ENCODE measurements around the gene SLC25A15.
"Not testable (repeated sequence)": the region's sequence is repeated elsewhere in the genome, so short reads cannot be mapped to it uniquely, and the experiment has no call there.

SLC25A15 gene

DNA sequence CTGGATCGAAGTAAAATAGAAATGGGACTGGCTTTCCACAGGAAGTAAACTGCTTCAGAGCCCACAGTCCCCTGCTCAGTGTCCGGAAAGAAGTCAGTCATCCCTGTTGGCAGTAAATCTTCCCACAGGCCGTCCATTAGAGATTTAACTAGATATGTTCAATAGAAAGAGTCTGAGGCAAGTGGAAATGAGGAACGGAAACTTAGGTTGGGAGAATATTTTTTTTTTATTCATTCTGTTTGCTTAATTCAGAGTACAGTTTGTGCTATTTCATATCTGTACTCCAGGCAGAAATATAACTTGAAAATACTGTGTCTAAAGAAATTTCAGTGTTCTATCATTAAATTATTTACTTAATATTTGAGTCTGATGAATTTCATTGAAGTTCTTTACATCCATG is 22.7 kb downstream of the SLC25A15 start:
- CTCF ChIA-PET, result interaction anchor here (1.1 to 2.2 kb wide), 5 partner anchors 9 to 35 kb away, joined by 3 to 11 read pairs (median 6); partner anchors contain the start of gene SLC25A15
- POLR2A ChIA-PET, result no interaction called here
- DNase-seq (ENCODE audit: extremely low spot score), result no peak
- TF ChIP-seq, protein P1, sequence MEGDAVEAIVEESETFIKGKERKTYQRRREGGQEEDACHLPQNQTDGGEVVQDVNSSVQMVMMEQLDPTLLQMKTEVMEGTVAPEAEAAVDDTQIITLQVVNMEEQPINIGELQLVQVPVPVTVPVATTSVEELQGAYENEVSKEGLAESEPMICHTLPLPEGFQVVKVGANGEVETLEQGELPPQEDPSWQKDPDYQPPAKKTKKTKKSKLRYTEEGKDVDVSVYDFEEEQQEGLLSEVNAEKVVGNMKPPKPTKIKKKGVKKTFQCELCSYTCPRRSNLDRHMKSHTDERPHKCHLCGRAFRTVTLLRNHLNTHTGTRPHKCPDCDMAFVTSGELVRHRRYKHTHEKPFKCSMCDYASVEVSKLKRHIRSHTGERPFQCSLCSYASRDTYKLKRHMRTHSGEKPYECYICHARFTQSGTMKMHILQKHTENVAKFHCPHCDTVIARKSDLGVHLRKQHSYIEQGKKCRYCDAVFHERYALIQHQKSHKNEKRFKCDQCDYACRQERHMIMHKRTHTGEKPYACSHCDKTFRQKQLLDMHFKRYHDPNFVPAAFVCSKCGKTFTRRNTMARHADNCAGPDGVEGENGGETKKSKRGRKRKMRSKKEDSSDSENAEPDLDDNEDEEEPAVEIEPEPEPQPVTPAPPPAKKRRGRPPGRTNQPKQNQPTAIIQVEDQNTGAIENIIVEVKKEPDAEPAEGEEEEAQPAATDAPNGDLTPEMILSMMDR (IDR thresholded peaks at IDR 0.05; ENCODE audit: control extremely low read depth, extremely low read depth, low read depth, missing control alignments), result no peak

DNA sequence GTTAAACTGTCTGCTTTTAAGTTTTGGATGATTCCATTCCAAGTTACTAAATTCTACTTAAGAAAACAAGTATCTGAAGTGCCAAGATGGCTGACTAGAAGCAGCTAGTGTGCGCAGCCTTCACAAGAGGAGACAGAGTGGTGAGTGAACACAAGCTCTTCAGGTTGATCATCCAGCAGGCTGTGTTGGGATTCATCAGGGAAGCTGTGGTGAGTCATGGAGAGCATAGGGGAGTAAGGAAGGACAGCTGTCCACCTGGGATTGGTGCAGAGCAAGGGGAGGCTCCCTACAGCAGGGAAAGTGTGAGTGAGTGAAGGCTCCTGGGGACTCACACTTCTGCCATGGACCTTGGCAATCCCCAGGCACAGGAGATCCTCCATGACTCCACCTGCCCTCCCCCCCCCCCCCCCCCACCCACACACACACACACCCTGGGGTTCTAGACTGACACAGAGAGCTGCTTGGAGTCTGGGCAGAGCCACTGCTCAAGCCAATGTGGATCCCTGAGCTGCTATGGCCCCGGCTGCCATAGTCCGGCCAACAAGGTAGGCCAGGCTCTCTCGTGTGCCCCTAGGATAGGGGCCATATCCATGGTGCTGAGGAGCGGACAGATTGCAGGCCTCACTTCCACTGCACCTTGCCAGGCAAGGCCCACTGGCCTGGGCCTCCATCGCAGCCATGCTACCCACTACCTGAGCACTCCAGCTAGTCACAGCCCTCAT is 23.5 kb downstream of the SLC25A15 start:
- no peak for DNase-seq (ENCODE audit: extremely low spot score)
- ChIA-PET POLR2A (no interaction called here), CTCF (interaction anchor here (0.9 to 2.2 kb wide), 6 partner anchors 8 to 36 kb away, joined by 3 to 11 read pairs (median 6); partner anchors contain the start of gene SLC25A15)
- TF ChIP-seq, protein P1 (IDR thresholded peaks at IDR 0.05; ENCODE audit: control extremely low read depth, extremely low read depth, low read depth, missing control alignments), result no peak

DNA sequence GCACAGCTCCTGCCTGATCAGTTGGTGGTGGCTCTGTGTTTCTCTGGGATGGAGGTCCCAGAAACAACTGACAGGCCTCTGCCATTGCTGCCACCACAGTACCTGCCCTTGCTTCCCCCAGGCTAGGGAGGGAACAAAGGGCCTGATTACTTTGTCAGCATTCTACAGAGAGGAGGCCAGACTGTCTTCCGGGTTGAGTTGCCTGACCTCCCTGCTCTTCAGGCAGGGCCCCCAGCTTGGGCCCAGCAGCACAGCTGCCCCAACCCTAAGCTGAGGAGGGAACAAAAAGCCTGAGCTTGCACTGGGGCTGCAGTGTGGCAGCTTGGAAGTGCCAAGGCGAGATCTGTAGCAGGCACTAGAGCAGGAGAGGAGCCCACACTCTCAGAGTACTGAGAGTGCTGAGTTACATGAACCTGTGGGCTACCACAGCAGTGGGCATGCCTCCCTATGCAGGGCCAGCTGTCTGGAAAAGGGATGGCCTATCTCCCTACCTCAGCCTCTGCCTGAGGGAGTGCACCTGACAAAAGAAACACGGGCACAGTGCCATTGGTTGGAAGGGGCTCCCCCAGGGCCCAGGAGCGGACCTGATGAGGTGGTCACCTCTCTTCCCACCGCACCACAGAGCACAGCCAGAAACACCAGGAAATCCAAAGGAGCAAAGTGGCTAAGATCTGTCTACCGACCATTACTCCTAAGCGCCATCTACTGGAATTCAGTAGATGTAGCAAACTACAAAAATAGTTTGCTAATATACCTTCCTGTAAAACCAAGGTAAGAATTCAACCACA is 24.4 kb downstream of the SLC25A15 start:
- TF ChIP-seq, protein P1 (IDR thresholded peaks at IDR 0.05; ENCODE audit: control extremely low read depth, extremely low read depth, low read depth, missing control alignments), result no peak
- ChIA-PET POLR2A (no interaction called here), CTCF (interaction anchor here (0.7 to 2.2 kb wide), 11 partner anchors 8 to 107 kb away, joined by 3 to 11 read pairs (median 3); partner anchors contain the start of genes MRPS31 and SLC25A15)
- peak; percentile 59 for DNase-seq (ENCODE audit: extremely low spot score)

DNA sequence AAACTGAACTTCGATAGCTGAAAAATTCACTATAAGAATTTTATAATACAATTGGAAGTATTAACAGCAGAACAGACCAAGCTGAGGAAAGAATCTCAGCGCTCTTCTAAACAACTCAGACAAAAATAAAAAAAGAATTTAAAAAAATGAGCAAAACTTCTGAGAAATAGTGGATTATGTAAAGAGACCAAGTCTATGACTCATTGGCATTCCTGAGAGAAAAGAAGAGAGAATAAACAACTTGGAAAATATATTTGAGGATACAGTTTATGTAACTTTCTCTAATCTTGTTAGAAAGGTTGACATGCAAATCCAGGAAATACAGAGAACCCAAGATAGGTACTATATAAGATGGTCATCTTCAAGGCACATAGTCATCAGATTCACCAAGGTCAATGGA is 25.4 kb downstream of the SLC25A15 start:
- CTCF ChIA-PET, result interaction anchor here (0.7 to 2.1 kb wide), 9 partner anchors 10 to 108 kb away, joined by 3 to 6 read pairs (median 3); partner anchors contain the start of genes MRPS31 and SLC25A15
- TF ChIP-seq, protein P1 (IDR thresholded peaks at IDR 0.05; ENCODE audit: control extremely low read depth, extremely low read depth, low read depth, missing control alignments), result no peak
- POLR2A ChIA-PET, result no interaction called here
- DNase-seq (ENCODE audit: extremely low spot score), result no peak

DNA sequence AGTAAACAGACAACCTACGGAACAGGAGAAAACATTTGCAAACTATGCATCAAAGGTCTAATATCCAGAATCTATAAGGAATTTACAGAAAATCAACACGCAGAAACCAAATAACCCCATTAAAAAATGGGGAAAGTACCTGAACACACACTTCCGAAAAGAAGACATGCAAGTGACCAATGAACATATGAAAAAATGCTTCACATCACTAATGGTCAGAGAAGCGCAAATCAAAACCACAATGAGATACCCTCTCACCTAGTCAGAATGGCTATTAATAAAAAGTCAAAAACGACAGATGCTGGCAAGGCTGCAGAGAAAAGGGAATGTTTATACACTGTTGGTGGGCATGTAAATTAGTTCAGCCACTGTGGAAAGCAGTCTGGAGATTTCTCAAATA is 29.5 kb downstream of the SLC25A15 start:
- CTCF ChIA-PET, result no interaction called here
- DNase-seq (ENCODE audit: extremely low spot score), result no peak
- POLR2A ChIA-PET, result no interaction called here
- TF ChIP-seq, protein P1 (IDR thresholded peaks at IDR 0.05; ENCODE audit: control extremely low read depth, extremely low read depth, low read depth, missing control alignments), result no peak

DNA sequence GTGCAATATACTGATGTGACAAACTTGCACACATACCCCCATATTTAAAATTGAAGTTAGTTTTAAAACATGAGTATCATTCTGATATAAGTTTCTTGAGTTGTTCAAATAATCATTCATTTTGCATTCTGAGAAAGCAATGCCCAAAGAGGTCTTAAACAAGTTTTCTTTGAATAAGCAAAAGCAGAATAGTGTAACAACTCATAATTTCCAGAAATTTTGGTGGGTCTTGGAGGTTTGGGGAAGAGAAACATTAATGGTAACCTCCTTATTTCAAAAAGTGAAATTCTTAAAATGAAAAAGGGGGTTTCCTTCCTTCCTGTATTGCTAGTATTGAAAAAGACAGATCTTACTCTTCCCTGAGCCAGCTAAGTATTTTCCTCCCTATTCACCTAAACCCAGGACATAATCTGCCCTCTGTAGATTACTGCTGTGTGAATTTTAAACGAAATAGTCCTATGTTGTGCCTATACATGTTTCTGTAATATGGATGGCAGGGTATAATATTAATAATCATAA is 30.4 kb downstream of the SLC25A15 start:
- TF ChIP-seq, protein P1 (IDR thresholded peaks at IDR 0.05; ENCODE audit: control extremely low read depth, extremely low read depth, low read depth, missing control alignments), result no peak
- ChIA-PET POLR2A (no interaction called here), CTCF (interaction anchor here (1.1 kb wide), 1 partner anchor 43 kb away, joined by 3 read pairs; no protein-coding TSS in a partner anchor)
- no peak for DNase-seq (ENCODE audit: extremely low spot score)

DNA sequence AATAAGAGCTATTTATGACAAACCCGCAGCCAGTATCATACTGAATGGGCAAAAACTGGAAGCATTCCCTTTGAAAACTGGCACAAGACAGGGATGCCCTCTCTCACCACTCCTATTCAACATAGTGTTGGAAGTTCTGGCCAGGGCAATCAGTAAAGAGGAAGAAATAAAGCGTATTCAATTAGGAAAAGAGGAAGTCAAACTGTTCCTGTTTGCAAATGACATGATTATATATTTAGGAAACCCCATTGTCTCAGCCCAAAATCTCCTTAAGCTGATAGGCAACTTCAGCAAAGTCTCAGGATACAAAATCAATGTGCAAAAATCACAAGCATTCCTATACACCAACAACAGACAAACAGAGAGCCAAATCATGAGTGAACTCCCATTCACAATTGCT is 50.3 kb downstream of the SLC25A15 start:
- DNase-seq (ENCODE audit: extremely low spot score); CTCF ChIA-PET; POLR2A ChIA-PET: not testable (repeated sequence)

DNA sequence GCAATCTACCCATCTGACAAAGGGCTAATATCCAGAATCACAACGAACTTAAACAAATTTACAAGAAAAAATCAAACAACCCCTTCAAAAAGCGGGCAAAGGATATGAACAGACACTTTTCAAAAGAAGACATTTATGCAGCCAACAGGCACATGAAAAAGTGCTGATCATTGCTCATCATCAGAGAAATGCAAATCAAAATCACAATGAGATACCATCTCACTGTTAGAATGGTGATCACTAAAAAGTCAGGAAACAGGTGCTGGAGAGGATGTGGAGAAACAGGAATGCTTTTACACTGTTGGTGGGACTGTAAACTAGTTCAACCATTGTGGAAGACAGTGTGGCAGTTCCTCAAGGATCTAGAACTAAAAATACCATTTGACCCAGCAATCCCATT is 51.5 kb downstream of the SLC25A15 start:
- POLR2A ChIA-PET; CTCF ChIA-PET; DNase-seq (ENCODE audit: extremely low spot score): not testable (repeated sequence)
